Testis (tissue), 3 donors: ENCODE results near the gene KIF17. TPM values are rescaled to one million over a fixed set of nuclear protein-coding genes. Genes with fewer than 3 reads are reported as not detected.

Experiments
- DNase-seq: peaks from one replicate; pipeline ENCODE4 v3.0.0-alpha.2; 2019
- H3K27ac ChIP-seq, 2 donors: fragments of 200-600 bp; sonication (generic); one replicate each; pipeline ENCODE4 v1.5.1; 2019
- H3K27me3 ChIP-seq: fragments of 200-600 bp; sonication (generic); one replicate; pipeline ENCODE4 v1.5.1; 2019
- H3K36me3 ChIP-seq: fragments of 200-600 bp; sonication (generic); one replicate; pipeline ENCODE4 v1.5.1; 2017; ENCODE audit warnings: low read depth; ENCODE audit errors: missing control alignments
- H3K4me1 ChIP-seq: fragments of 200-600 bp; sonication (generic); one replicate; pipeline ENCODE4 v1.5.1; 2019
- H3K4me3 ChIP-seq, 2 donors: fragments of 200-600 bp; sonication (generic); one replicate each; pipeline ENCODE4 v1.5.1; 2017 to 2019
- H3K9me3 ChIP-seq: fragments of 200-600 bp; sonication (generic); one replicate; pipeline ENCODE4 v1.5.1; 2017
- POLR2A ChIP-seq: fragments of 450-650 bp; IDR thresholded peaks from one replicate; pipeline ENCODE4 v1.6.1; 2017; ENCODE audit warnings: antibody characterized with exemption, mild to moderate bottlenecking, moderate library complexity
- WGBS, 2 donors: methylation state at CpG; one replicate each; pipeline ENCODE4 v1.1.5; 2018; 5-methylcytosine and 5-hydroxymethylcytosine counted together
- intact Hi-C: fragments of 100-400 bp; cut with DNase I; formaldehyde crosslinking; loops from one replicate; pipeline ENCODE4 v1.15.1; 2023; ENCODE audit warnings: low total_unique reads
- polyA plus RNA-seq: library from polyadenylated mRNA; stranded (reverse); fragments of 350-450 nt; fragmentation: Illumina TruSeq; extraction: RNeasy Lipid Tissue Mini Kit (QIAGEN cat#74804); gene quantifications from one replicate; pipeline ENCODE4 v1.2.3, GENCODE V29; 2014; ENCODE audit warnings: low read depth, low replicate concordance; ENCODE audit not compliant: insufficient read depth
- total RNA-seq, 2 donors: library from RNA; depleted of rRNA; stranded (reverse); fragments of >200 nt; gene quantifications; one replicate each; pipeline ENCODE4 v1.2.3, GENCODE V29; 2016
- TF ChIP-seq, protein P1 (sequence below), 3 experiments: fragments of 450-650 bp in 2 of 3; fragments of 200-600 bp in 1 of 3; sonication (generic) in 1 of 3; IDR thresholded peaks; one replicate each; pipeline ENCODE4 v1.5.1; 2016 to 2019; ENCODE audit warnings: antibody characterized with exemption in 3 of 3, mild to moderate bottlenecking in 2 of 3, moderate library complexity in 1 of 3

KIF17 gene
- total and polyA plus RNA-seq, 3 donors from 2014 or later = 36.1 to 80.2 (median 54.1) TPM

DNA sequence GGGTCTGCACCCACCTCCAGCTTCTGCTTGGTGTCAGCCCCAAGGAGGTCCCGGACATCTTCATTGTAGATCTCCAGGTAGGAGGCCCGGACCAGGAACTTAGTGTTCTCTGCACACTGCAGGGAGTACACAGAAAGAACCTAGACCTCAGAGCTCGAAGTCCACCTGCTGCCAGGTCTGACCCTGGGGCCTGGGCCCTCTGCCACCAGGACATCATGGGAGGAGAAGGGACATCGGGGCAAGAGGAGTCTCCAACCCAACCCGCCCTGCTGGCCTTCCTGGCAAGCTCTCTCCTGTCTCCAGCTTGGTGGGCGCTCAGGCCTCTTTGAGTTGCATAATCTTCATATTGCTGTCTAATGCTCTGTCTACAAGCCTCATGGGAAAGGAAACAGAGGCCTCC is 4.4 kb downstream of the KIF17 start:
- TF ChIP-seq, protein P1, sequence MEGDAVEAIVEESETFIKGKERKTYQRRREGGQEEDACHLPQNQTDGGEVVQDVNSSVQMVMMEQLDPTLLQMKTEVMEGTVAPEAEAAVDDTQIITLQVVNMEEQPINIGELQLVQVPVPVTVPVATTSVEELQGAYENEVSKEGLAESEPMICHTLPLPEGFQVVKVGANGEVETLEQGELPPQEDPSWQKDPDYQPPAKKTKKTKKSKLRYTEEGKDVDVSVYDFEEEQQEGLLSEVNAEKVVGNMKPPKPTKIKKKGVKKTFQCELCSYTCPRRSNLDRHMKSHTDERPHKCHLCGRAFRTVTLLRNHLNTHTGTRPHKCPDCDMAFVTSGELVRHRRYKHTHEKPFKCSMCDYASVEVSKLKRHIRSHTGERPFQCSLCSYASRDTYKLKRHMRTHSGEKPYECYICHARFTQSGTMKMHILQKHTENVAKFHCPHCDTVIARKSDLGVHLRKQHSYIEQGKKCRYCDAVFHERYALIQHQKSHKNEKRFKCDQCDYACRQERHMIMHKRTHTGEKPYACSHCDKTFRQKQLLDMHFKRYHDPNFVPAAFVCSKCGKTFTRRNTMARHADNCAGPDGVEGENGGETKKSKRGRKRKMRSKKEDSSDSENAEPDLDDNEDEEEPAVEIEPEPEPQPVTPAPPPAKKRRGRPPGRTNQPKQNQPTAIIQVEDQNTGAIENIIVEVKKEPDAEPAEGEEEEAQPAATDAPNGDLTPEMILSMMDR (IDR thresholded peaks at IDR 0.05) = no peak
- no peak for TF ChIP-seq POLR2A

DNA sequence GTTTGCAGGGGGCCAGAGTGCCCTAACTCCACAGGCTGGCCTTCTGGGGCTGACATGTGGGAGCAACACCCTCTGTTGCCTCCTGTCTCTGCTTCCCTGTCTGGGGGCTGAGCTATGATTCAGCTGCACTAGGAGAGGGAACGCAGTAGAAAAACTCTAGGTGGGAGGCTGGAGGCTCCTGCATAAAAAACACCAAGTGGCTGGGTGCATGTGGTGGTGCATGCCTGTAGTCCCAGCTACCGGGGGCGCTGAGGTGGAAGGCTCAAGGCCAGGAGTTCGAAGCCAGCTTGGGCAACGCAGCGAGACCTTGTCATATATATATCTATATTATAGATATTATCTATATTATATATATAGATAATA is 5.6 kb downstream of the KIF17 start:
- no peak overlapping the region for H3K27ac ChIP-seq
- WGBS, 2 donors = 84 to 89% methylated on average over 6 of the region's 6 CpGs
- no peaks in the 10 kb centered on the region for H3K36me3 ChIP-seq
- DNase-seq = no peak
- peaks cover 1% of the 10 kb centered on the region for H3K4me1 ChIP-seq
- no peak for TF ChIP-seq POLR2A
- no peaks in the 10 kb centered on the region for H3K27me3 ChIP-seq
- intact Hi-C loops = no loop called here
- H3K9me3 ChIP-seq = no peaks in the 10 kb centered on the region
- H3K4me3 ChIP-seq = no peak overlapping the region

More for the DNA sequence above, 4.4 kb downstream of the KIF17 start:
- H3K27ac ChIP-seq = no peak overlapping the region
- no peak overlapping the region for H3K4me3 ChIP-seq
- H3K27me3 ChIP-seq = no peaks in the 10 kb centered on the region
- intact Hi-C loops = no loop called here
- H3K9me3 ChIP-seq = no peaks in the 10 kb centered on the region
- 91 to 94% methylated on average over 6 of the region's 6 CpGs for WGBS, 2 donors
- DNase-seq = no peak
- no peaks in the 10 kb centered on the region for H3K36me3 ChIP-seq
- H3K4me1 ChIP-seq = peaks cover 6% of the 10 kb centered on the region

DNA sequence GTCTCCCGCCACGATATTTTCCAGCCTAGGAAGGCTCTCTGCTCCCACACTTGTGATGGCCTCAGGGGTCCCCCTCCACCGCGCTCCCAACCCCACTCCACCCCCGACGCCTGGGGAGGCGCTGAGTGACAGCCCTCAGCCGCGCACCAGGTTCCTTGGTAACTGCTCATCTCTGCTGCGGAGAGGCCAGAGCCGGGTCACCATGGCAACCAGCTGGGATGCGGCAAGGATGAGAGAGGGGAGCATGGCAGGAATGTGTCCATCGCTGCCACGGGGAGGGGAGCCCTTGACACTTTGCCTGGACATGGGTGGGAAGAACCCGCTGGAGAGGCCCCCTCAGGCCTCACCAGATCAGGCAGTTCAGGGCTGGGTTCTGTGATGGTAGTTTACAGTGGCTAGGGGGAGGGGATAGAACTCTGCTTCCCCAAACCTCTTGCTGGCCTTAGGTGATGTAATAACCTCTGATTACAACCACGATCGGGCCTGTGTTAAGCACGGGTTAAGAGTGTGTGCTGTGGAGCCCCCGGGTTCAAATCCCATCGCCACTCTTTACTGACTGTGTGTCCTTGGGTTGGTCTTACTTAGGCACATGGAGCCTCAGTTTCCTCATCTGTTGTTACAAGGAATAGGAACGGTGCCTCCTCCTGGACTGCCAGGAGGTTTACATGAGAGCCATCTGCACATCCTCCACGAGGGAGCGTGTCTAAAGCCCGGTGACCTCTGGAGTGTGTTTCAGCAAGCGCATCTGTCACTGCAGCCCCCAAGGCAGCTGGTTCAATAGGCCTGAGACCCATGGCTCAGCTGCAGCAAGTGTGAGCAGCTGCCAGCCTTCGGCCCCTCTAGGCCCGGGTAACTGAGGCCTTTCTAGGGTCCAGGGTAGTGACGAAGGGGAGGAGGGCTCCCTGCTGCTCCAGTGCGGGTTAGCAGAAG is 6.3 kb downstream of the KIF17 start:
- H3K4me1 ChIP-seq = no peaks in the 10 kb centered on the region
- H3K9me3 ChIP-seq = no peaks in the 10 kb centered on the region
- 71 to 78% methylated on average over 12 to 28 of the region's 29 CpGs for WGBS, 2 donors
- H3K36me3 ChIP-seq = no peaks in the 10 kb centered on the region
- no peak for DNase-seq
- TF ChIP-seq, protein P1 (IDR thresholded peaks at IDR 0.05) = no peak
- no peak for TF ChIP-seq POLR2A
- no peak overlapping the region for H3K4me3 ChIP-seq
- no peaks in the 10 kb centered on the region for H3K27me3 ChIP-seq
- intact Hi-C loops = no loop called here
- no peak overlapping the region for H3K27ac ChIP-seq

DNA sequence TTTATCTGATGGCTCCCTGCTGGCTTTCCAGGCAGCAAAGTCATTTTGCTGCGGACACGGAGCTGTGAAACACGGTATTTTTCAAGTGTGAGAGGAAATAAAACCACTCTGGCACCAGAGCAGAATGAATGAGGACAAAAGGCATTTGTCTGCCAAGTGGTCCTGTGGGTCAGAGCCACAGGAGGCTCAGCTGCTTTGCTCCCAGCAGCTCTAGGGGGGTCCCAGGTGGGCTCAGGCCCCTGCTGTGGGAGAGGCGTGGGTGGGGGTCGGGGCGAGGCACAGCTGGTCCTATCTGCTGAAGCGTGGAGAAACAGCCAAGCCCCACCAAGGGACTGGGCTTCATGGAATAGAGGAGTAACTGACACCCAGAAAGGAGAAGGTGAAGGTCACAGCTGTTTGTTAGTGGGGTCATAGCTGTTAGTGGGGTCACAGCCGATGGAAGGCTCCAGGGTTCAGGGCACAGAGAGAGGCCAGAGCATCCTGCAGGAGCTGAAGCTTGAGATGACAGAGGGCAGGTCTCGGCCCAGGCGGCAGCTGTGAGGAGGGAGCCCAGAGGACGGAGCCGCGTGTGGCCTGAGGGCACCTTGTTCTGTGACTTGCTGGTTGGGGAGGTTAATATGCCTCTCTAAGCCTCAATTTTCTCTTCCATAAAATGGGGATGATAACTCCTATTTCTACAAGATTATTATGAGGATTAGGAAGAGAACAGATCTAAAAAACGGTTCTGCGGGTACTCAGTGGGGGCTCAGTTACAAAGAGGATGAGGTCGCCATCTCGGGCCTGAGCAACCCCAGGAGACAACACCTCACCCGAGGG is 7.1 kb downstream of the KIF17 start:
- H3K27ac ChIP-seq = no peak overlapping the region
- TF ChIP-seq, protein P1 (IDR thresholded peaks at IDR 0.05) = no peak
- TF ChIP-seq POLR2A = no peak
- no peak overlapping the region for H3K4me3 ChIP-seq
- DNase-seq = no peak
- intact Hi-C loops = no loop called here
- H3K4me1 ChIP-seq = no peaks in the 10 kb centered on the region
- no peaks in the 10 kb centered on the region for H3K36me3 ChIP-seq
- H3K27me3 ChIP-seq = no peaks in the 10 kb centered on the region
- H3K9me3 ChIP-seq = no peaks in the 10 kb centered on the region
- 57 to 68% methylated on average over 14 to 18 of the region's 18 CpGs for WGBS, 2 donors

DNA sequence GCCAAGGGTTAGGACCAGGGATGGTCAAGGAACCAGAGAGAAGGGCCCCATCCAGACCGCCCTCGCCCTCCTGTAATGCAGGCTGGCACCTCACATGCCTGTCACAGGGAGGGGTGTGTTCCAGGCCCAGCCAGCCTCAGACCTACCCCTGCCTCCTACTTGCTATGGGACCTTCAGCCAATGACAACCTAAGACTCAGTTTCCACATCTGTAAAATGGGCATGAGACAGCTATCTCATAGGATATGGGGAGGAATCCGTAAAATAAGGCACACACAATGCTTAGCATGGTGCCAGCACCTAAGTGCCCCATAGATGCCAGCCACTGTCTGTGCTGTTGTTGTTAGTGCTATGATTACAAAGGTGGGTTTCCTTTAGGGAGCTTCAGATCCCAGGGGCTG is 7.9 kb downstream of the KIF17 start:
- DNase-seq = no peak
- TF ChIP-seq POLR2A = no peak
- TF ChIP-seq, protein P1 (IDR thresholded peaks at IDR 0.05) = no peak
- no peak overlapping the region for H3K4me3 ChIP-seq
- H3K36me3 ChIP-seq = no peaks in the 10 kb centered on the region
- H3K9me3 ChIP-seq = no peaks in the 10 kb centered on the region
- intact Hi-C loops = no loop called here
- H3K4me1 ChIP-seq = no peaks in the 10 kb centered on the region
- 80 to 98% methylated on average over 1 to 3 of the region's 3 CpGs for WGBS, 2 donors
- no peaks in the 10 kb centered on the region for H3K27me3 ChIP-seq
- H3K27ac ChIP-seq = no peak overlapping the region
